OCI-LY1 (cell line): ENCODE measurements around the gene RFPL3.
"Not testable (repeated sequence)": the region's sequence is repeated elsewhere in the genome, so short reads cannot be mapped to it uniquely, and the experiment has no call there.

ENCODE experiments used
- H2AFZ ChIP-seq: fragments of 200-600 bp; sonication (generic), shearing (Covaris generic); 2 replicates; pipeline ENCODE4 v1.6.0; 2014; ENCODE audit warnings: antibody characterized with exemption, mild to moderate bottlenecking, low read length
- H3F3A ChIP-seq: fragments of 200-600 bp; sonication (generic), shearing (Covaris generic); 2 replicates; pipeline ENCODE4 v1.6.0; 2014; ENCODE audit warnings: mild to moderate bottlenecking, antibody characterized with exemption, low read length, moderate library complexity; ENCODE audit not compliant: insufficient read depth
- H3K27ac ChIP-seq: fragments of 200-600 bp; sonication (generic); 2 replicates; pipeline ENCODE4 v1.5.1; 2014; ENCODE audit warnings: low read length, mixed run types, mild to moderate bottlenecking, low read depth; ENCODE audit not compliant: poor library complexity, severe bottlenecking
- H3K27me3 ChIP-seq: fragments of 200-600 bp; sonication (generic); 2 replicates; pipeline ENCODE4 v1.6.0; 2014; ENCODE audit warnings: antibody characterized with exemption, mild to moderate bottlenecking, low read length, moderate library complexity; ENCODE audit not compliant: insufficient read depth
- H3K36me3 ChIP-seq: fragments of 200-600 bp; sonication (generic); 2 replicates; pipeline ENCODE4 v1.6.1; 2014; ENCODE audit warnings: mild to moderate bottlenecking, antibody characterized with exemption, low read length, moderate library complexity, mixed read lengths; ENCODE audit not compliant: insufficient read depth
- H3K4me1 ChIP-seq: fragments of 200-600 bp; sonication (generic); 2 replicates; pipeline ENCODE4 v1.5.1; 2014; ENCODE audit warnings: mild to moderate bottlenecking, low read length, moderate library complexity; ENCODE audit not compliant: insufficient read depth, severe bottlenecking
- H3K4me2 ChIP-seq: fragments of 200-600 bp; sonication (generic), shearing (Covaris generic); 2 replicates; pipeline ENCODE4 v1.6.1; 2014; ENCODE audit warnings: low read length
- H3K4me3 ChIP-seq: fragments of 200-600 bp; sonication (generic); 2 replicates; pipeline ENCODE4 v1.5.1; 2014; ENCODE audit warnings: low read length, low read depth, mild to moderate bottlenecking, mixed read lengths; ENCODE audit not compliant: poor library complexity, severe bottlenecking
- H3K79me2 ChIP-seq: fragments of 200-600 bp; shearing (Covaris generic); 2 replicates; pipeline ENCODE4 v1.6.1; 2016; ENCODE audit warnings: mixed run types, low read length, mixed read lengths; ENCODE audit not compliant: insufficient read depth
- H3K9ac ChIP-seq: fragments of 200-600 bp; sonication (generic), shearing (Covaris generic); 2 replicates; pipeline ENCODE4 v1.6.1; 2014; ENCODE audit warnings: mild to moderate bottlenecking, low read length, mixed read lengths
- H3K9me2 ChIP-seq: fragments of 200-600 bp; sonication (generic), shearing (Covaris generic); 2 replicates; pipeline ENCODE4 v1.6.1; 2014; ENCODE audit warnings: low read depth, mild to moderate bottlenecking, low read length, mixed read lengths
- H3K9me3 ChIP-seq: fragments of 200-600 bp; shearing (Covaris generic); 2 replicates; pipeline ENCODE4 v1.6.1; 2014; ENCODE audit warnings: low read length, mixed read lengths
- H4K20me1 ChIP-seq: fragments of 200-600 bp; sonication (generic), shearing (Covaris generic); 2 replicates; pipeline ENCODE4 v1.6.0; 2016; ENCODE audit warnings: mild to moderate bottlenecking, low read length; ENCODE audit not compliant: insufficient read depth
- CTCF ChIP-seq: fragments of 200-600 bp; sonication (generic), shearing (Covaris generic); IDR thresholded peaks from 2 replicates; pipeline ENCODE4 v1.5.1; 2017; ENCODE audit warnings: mild to moderate bottlenecking, antibody characterized with exemption, low read length, moderate library complexity, mixed read lengths
- EZH2 ChIP-seq: fragments of 200-600 bp; sonication (generic), shearing (Covaris generic); IDR thresholded peaks from 2 replicates; pipeline ENCODE4 v1.8.0; 2017; ENCODE audit warnings: borderline replicate concordance, mixed run types, mild to moderate bottlenecking, antibody characterized with exemption, low read length, moderate library complexity, mixed read lengths

The RFPL3 gene

DNA sequence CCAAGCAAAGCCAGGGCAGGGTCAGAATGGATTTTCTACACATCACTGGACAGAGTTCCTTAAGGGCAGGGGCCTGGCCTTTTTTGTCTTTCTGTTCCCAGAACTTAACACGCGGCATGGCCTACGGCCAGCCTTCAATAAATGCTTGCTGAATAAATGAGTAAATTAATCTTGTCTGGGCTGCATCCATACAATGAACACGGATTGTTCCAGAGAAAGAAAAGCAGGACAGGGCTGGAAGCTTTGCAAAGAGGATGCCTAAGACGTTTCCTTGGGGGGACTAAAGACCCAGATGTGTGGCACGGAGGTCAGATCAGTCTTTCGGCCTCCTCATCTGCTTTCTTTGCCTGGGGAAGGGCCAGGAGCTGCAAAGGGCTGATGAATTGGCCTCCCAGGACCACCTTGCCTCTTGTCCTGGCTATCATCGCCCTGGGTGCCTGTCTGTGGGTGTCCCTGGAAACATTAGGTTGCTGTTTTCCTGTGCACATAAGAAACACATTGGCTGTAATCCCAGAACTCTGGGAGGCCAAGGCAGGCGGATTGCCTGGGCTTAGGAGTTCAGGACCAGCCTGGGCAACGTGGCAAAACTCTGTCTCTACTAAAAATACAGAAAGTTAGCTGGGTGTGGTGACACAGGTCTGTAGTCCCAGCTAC is 20.8 kb upstream of the RFPL3 start:
- Histone ChIP-seq H3F3A (no peaks in the 10 kb centered on the region), H3K9me3 (no peaks in the 10 kb centered on the region), H4K20me1 (no peaks in the 10 kb centered on the region), H3K27ac (no peak overlapping the region), H3K36me3 (no peaks in the 10 kb centered on the region), H3K9ac (no peak overlapping the region), H3K79me2 (no peaks in the 10 kb centered on the region), H3K4me1 (no peaks in the 10 kb centered on the region), H2AFZ (no peak overlapping the region), H3K4me3 (no peak overlapping the region), H3K27me3 (no peaks in the 10 kb centered on the region; the same call in 1 of the 2 replicates), H3K4me2 (no peak overlapping the region), H3K9me2 (no peaks in the 10 kb centered on the region)
- TF ChIP-seq CTCF, result no peak
- TF ChIP-seq EZH2, result no peak

DNA sequence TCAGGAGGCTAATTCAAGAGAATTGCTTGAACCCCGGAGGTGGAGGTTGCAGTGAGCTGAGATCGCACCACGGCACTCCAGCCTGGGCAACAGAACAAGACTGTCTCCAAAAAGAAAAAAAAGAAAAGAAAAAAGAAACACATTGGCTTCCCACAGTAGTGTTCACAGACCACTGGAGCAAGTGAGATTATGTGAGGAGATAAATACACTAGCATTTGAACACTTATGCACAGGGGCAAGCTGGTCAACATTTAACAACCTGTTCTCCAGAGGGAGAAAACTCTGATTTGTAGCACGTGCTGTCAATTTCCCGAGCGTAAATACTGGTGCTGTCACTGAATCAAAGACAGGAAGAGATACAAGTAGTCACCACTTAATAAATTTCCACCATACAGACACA is 20.2 kb upstream of the RFPL3 start:
- H2AFZ ChIP-seq, H3K9me2 ChIP-seq, H3K9ac ChIP-seq, H3K9me3 ChIP-seq, H3K4me2 ChIP-seq, H3K4me3 ChIP-seq, H3K27me3 ChIP-seq, H4K20me1 ChIP-seq, H3F3A ChIP-seq, H3K27ac ChIP-seq, H3K79me2 ChIP-seq, H3K4me1 ChIP-seq, H3K36me3 ChIP-seq: not testable (repeated sequence)

- Histone ChIP-seq H2AFZ (no peak overlapping the region), H3K4me3 (no peak overlapping the region), H3K79me2 (no peaks in the 10 kb centered on the region), H3K9me2 (no peaks in the 10 kb centered on the region), H3K36me3 (no peaks in the 10 kb centered on the region), H3K27me3 (no peaks in the 10 kb centered on the region; the same call in 1 of the 2 replicates), H3K9me3 (no peaks in the 10 kb centered on the region), H3K4me1 (no peaks in the 10 kb centered on the region), H3K4me2 (no peak overlapping the region), H3K27ac (no peak overlapping the region), H3K9ac (no peak overlapping the region), H3F3A (no peaks in the 10 kb centered on the region), H4K20me1 (no peaks in the 10 kb centered on the region)
- no peak for TF ChIP-seq CTCF
These were observed 18.9 kb upstream of the RFPL3 start for GRCh38 chr22:32338757-32339156.
